Ovary (tissue), 3 donors: ENCODE results near the gene WDR86.

Experiments
- CTCF ChIP-seq, 3 donors: fragments of 450-650 bp in 2 of 3; fragments of 200-600 bp in 1 of 3; IDR thresholded peaks; one replicate each; pipeline versions ENCODE4 v1.5.1 to v1.8.0; 2016 to 2022; ENCODE audit warnings: antibody characterized with exemption in 3 of 3, mild to moderate bottlenecking in 1 of 3
- EP300 ChIP-seq: sonication (generic); formaldehyde crosslinking; IDR thresholded peaks from one replicate; pipeline ENCODE4 v1.6.1; 2017; ENCODE audit warnings: antibody characterized with exemption
- donor health status: DM: no; HTN: no; CAD: no.

- no peak for TF ChIP-seq CTCF (IDR thresholded peaks at IDR 0.05)
- TF ChIP-seq EP300 = no peak
Observed at GRCh38 chr7:151424799-151425198, 15.0 kb upstream of the WDR86 start.
